Pancreas (tissue), 10 donors: ENCODE measurements around the gene TDRD5. TPM values are rescaled to one million over a fixed set of nuclear protein-coding genes. Genes with fewer than 3 reads are reported as not detected.

Source experiments
- ATAC-seq, 4 donors: fragments of 200-7000 bp; cut with Tn5 transposase; one replicate each; pipeline versions ENCODE4 v1.8.0 to v1.9.1; 2020; ENCODE audit warnings: mild to moderate bottlenecking in 4 of 4, moderate library complexity in 4 of 4
- DNase-seq, 6 donors: peaks; one replicate each; pipeline ENCODE4 v3.0.0-alpha.2; 2020
- FAIRE-seq: peaks from 2 replicates; lab custom pipeline; 2012; peaks lifted over from hg19 to GRCh38; lab: Jason Lieb, UNC
- H3K27ac ChIP-seq, 4 donors: fragments of 200-600 bp; sonication (generic); 1 replicate in 3 of 4; 2 replicates in 1 of 4; pipeline versions ENCODE4 v1.5.0 to v1.8.0; 2020
- H3K27me3 ChIP-seq, 4 donors: fragments of 200-600 bp; one replicate each; pipeline ENCODE4 v1.8.0; 2021
- H3K36me3 ChIP-seq, 3 donors: fragments of 200-600 bp; sonication (generic) in 1 of 3; one replicate each; pipeline versions ENCODE4 v1.5.0 to v1.8.0; 2020 to 2021
- H3K4me1 ChIP-seq, 3 donors: fragments of 200-600 bp; one replicate each; pipeline ENCODE4 v1.8.0; 2021
- H3K4me3 ChIP-seq, 4 donors: fragments of 200-600 bp; sonication (generic) in 2 of 4; one replicate each; pipeline versions ENCODE4 v1.5.0 to v1.8.0; 2020 to 2021
- H3K9me3 ChIP-seq, 4 donors: fragments of 200-600 bp; one replicate each; pipeline ENCODE4 v1.8.0; 2021
- WGBS, 2 donors: extraction: QIAGEN DNeasy Blood & Tissue Kit; methylation state at CpG; one replicate each; pipeline ENCODE4 v1.1.7; 2013; 5-methylcytosine and 5-hydroxymethylcytosine counted together
- intact Hi-C, 3 donors: fragments of 100-400 bp; cut with DNase I; formaldehyde crosslinking; loops; one replicate each; pipeline versions ENCODE4 v1.11.1 to v1.14.2; 2022
- polyA plus RNA-seq, 2 donors: library from polyadenylated mRNA; stranded (reverse); fragments of 200-250 nt; gene quantifications; one replicate each; pipeline ENCODE4 v1.2.3, GENCODE V29; 2013
- total RNA-seq, 6 donors: library from RNA; stranded (reverse); fragmentation: NEBNext Ultra II Directional in 4 of 6; extraction: Animal tissue kit (Norgen Biotek cat#: 25700) in 4 of 6; gene quantifications; one replicate each; pipeline versions ENCODE4 v1.2.1 to v1.2.4, GENCODE V29; 2021 to 2023
- TF ChIP-seq, protein P1 (sequence below), 4 donors: fragments of 200-600 bp; sonication (generic) in 3 of 4; IDR thresholded peaks; one replicate each; pipeline versions ENCODE4 v1.5.0 to v1.8.0; 2021; ENCODE audit warnings: antibody characterized with exemption in 4 of 4
- donor health status: healthy with polysubstance abuse.
- donor health status: DM: no; HTN: no; CAD: no; lungs with moderate emphysema.
- donor health status: DM: no; HTN: no; CAD: no.
- donor health status: control.
- donor health status: control.
- donor health status: Bipolar disorder and iron deficiency.
- donor health status: DM: yes; HTN: yes; CAD: no.
- donor health status: DM: no; HTN: no; CAD: no.
- donor health status: DM: no; HTN: no; CAD: no.
- donor health status: DM: yes; HTN: yes; CAD: no.

Gene TDRD5
- total and polyA plus RNA-seq, 8 donors = 0.06 to 1.5 (median 0.23) TPM; not detected in 1

DNA sequence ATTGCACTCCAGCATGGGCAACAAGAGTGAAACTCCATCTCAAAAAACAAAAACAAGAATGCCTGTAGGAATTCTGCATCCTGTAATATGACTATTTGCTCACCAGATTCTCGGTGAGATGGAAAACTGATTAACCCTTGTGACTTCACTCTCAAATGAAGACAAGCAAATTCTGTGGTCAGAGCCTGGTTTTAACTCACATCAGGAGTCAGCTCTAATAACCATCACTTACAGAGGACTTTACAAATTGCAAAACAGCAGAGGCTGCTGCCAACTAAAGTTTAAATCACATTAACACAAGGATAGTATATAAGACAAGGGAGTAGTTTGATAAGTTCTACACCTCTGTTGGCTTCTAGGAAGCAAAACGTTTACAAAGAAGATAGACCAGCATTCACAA is 115.8 kb downstream of the TDRD5 start:
- Histone ChIP-seq H3K9me3 (no peaks in the 10 kb centered on the region), H3K36me3 (no peaks in the 10 kb centered on the region), H3K27ac (no peak overlapping the region), H3K4me1 (peaks cover 0 to 3% (median 0%) of the 10 kb centered on the region in 3 donors), H3K27me3 (no peaks in the 10 kb centered on the region), H3K4me3 (no peak overlapping the region)
- FAIRE-seq (no peak), DNase-seq (no peak), ATAC-seq (no peak)
- TF ChIP-seq, protein P1, sequence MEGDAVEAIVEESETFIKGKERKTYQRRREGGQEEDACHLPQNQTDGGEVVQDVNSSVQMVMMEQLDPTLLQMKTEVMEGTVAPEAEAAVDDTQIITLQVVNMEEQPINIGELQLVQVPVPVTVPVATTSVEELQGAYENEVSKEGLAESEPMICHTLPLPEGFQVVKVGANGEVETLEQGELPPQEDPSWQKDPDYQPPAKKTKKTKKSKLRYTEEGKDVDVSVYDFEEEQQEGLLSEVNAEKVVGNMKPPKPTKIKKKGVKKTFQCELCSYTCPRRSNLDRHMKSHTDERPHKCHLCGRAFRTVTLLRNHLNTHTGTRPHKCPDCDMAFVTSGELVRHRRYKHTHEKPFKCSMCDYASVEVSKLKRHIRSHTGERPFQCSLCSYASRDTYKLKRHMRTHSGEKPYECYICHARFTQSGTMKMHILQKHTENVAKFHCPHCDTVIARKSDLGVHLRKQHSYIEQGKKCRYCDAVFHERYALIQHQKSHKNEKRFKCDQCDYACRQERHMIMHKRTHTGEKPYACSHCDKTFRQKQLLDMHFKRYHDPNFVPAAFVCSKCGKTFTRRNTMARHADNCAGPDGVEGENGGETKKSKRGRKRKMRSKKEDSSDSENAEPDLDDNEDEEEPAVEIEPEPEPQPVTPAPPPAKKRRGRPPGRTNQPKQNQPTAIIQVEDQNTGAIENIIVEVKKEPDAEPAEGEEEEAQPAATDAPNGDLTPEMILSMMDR (IDR thresholded peaks at IDR 0.05) = no peak
- WGBS, 2 donors = 46 to 51% methylated on average over 2 of the region's 2 CpGs
- intact Hi-C loops = loop anchor here in 2 of 3 donors (5.0 to 10.0 kb wide), 2 partner anchors 97 to 100 kb away; no protein-coding TSS in a partner anchor

DNA sequence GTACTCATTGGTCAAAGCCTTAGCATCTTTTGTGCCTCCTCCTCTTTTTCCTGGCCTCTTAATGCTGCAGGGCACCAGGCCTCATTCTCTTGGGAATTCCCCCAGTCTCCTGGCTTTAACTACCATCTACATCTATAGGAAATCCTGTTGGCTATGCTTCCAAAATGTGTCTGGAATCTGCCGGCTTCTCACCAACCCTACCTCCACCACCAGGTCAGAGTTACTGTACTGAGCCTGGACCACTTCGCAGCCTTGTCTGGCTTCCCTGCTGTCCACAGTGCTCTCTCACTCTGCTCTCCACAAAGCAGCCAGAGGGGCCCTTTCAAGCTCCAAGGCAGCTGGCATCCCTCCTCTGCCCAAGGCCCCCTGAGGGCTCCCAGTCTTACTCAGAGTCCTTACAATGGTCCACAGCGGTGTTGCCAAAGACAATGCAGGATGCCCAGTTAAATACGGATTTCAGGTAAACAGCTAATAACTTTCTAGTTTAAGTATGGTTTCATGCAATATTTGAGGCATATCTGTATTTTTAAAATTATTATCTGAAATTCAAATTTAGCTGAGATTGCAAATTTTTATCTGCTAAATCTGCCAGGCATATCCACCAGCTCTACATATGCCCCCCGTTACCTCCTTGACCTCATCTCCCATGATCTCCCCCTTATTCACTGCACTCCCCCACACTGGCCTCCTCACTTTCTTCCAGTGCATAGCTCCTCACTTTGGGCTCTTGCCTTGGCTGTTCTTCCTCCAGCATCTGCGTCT is 117.0 kb downstream of the TDRD5 start:
- 78 to 90% methylated on average over 6 of the region's 6 CpGs for WGBS, 2 donors
- no peak overlapping the region for H3K27ac ChIP-seq
- intact Hi-C loops = loop anchor here in 2 of 3 donors (5.0 to 10.0 kb wide), 2 partner anchors 96 to 99 kb away; no protein-coding TSS in a partner anchor
- TF ChIP-seq, protein P1 (IDR thresholded peaks at IDR 0.05) = no peak
- FAIRE-seq = no peak
- H3K9me3 ChIP-seq = no peaks in the 10 kb centered on the region
- no peak for ATAC-seq
- no peaks in the 10 kb centered on the region for H3K27me3 ChIP-seq
- H3K36me3 ChIP-seq = no peaks in the 10 kb centered on the region
- no peak for DNase-seq
- peaks cover 0 to 3% (median 0%) of the 10 kb centered on the region in 3 donors for H3K4me1 ChIP-seq
- H3K4me3 ChIP-seq = no peak overlapping the region

DNA sequence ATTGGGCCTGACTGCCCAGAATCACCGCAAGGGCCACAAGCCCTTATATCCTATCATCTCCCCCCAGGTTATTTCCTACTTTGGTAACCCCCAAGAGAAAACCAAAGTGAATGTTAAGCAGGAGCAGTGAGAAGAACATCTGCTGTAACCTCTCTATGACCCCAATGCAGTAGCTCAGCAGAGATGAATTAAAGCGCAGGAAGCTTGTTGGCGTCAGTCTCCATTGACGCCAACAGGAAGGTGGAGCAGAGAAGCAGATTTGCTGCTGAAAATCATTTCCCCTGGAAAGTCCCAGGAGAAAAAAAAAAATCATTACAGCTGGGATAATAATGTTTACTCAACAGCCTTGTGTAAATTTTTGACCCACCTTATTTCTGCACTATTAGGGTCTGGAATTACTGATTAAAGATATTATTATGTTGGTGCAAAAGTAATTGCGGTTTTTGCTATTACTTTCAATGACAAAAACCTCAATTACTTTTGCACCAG is 118.3 kb downstream of the TDRD5 start:
- Histone ChIP-seq H3K27ac (no peak overlapping the region), H3K36me3 (no peaks in the 10 kb centered on the region), H3K4me1 (peaks cover 0 to 3% (median 0%) of the 10 kb centered on the region in 3 donors), H3K9me3 (no peaks in the 10 kb centered on the region), H3K4me3 (no peak overlapping the region), H3K27me3 (no peaks in the 10 kb centered on the region)
- intact Hi-C loops = loop anchor here in 2 of 3 donors (5.0 to 10.0 kb wide), 2 partner anchors 95 to 97 kb away; no protein-coding TSS in a partner anchor
- 27 to 33% methylated on average over 5 of the region's 5 CpGs for WGBS, 2 donors
- TF ChIP-seq, protein P1 (IDR thresholded peaks at IDR 0.05) = no peak
- ATAC-seq (peak in 3 of 4 donors; percentile 81 to 92 (median 90)), DNase-seq (peak in 1 of 6 donors; percentile 16), FAIRE-seq (peak; percentile 78)

DNA sequence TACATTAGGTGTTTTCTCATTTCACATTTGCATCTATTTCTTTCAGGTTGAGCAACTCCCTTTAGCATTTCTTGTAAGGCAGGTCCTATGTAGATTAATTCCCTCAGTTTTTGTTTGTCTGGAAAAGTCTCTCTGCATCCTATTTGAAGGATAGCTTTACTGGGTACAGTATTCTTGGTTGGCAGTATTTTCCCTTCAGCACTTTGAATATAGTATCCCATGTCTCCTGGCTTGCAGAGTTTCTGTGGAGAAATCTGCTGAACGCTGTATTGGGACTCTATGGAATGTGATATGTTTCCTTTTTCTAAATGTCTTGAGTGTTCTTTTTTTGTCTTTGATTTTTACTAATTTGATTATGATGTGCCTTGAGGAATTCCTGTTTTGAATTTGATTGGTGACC is 122.5 kb downstream of the TDRD5 start:
- DNase-seq (no peak), FAIRE-seq (no peak), ATAC-seq (no peak)
- 88 to 93% methylated on average over 1 of the region's 1 CpG for WGBS, 2 donors
- Histone ChIP-seq H3K36me3 (no peaks in the 10 kb centered on the region), H3K4me1 (peaks cover 0 to 3% (median 0%) of the 10 kb centered on the region in 3 donors), H3K27me3 (peaks cover 0 to 3% (median 0%) of the 10 kb centered on the region in 4 donors), H3K4me3 (no peak overlapping the region), H3K9me3 (no peaks in the 10 kb centered on the region), H3K27ac (no peak overlapping the region)
- TF ChIP-seq, protein P1 (IDR thresholded peaks at IDR 0.05) = no peak
- intact Hi-C loops = no loop called here
